SHP77 treated with DMSO at 0.1 percent for 48 hours (cell line): ENCODE data around the gene ACSM6.

Source experiments
- DNase-seq: peaks from one replicate; lab custom pipeline; 2025; lab: John Stamatoyannopoulos, UW

The ACSM6 gene

DNA sequence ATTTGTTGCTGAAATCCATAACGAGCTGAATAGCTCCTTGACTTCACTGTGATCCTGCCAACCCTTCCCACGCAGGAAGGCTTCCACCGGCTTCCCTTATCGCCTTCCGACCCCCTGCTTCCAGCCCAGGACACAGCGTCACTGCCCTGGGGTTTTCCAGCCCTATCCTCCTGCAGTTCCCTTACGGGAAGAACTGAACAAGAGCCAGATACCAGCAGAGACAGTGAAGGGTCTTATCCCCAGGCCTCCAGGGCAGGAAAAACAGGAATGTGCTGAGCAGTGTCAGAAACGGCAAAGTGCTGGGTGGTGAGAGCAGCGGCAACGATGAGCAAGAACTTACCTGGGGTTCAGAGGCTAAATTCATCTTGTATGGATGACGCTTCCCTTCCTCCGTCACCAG is 74.4 kb downstream of the ACSM6 start:
- DNase-seq = no peak

DNA sequence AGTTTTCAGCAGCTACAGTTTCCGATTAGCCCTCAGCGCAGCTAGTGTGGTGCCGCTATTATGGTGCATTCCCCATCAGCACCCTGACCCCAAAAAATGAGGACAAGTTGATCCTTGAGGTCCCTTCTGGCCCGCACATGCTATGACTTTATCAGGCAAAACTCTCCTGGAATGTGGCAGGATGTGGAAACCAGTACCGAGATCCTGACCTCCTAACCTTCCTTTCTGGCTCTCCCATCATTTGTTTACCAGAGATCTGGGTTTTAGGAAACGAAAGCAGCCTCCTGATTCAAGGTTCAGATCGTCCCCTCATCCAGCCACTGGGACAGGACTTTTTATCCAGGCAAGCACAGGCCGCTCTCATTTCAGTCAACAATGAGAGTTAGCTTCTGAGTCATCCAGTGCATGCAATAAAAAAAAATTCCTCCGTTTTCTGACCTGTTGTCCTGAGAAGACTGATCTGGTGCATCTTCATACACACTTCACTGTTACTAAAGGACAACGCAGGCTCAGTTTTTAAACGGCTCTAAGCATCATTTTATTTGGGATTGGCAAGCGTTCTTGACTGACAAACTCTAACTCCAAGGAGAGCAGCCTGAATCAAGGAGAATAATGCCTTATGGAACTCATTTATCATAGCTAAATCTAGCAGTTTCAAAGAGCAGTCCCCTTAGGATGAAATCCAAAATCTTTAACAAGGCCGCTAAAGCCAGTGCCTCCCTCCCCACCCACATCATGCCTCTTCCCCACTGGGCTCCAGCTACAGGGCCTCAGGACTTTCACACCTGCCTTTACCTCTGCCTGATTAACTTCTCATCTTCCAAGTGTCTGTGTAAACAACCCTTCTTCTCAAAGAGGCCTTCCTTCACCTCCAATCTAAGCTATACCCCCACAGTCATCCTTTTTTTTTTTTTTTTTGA is 79.6 kb downstream of the ACSM6 start:
- DNase-seq = no peak

DNA sequence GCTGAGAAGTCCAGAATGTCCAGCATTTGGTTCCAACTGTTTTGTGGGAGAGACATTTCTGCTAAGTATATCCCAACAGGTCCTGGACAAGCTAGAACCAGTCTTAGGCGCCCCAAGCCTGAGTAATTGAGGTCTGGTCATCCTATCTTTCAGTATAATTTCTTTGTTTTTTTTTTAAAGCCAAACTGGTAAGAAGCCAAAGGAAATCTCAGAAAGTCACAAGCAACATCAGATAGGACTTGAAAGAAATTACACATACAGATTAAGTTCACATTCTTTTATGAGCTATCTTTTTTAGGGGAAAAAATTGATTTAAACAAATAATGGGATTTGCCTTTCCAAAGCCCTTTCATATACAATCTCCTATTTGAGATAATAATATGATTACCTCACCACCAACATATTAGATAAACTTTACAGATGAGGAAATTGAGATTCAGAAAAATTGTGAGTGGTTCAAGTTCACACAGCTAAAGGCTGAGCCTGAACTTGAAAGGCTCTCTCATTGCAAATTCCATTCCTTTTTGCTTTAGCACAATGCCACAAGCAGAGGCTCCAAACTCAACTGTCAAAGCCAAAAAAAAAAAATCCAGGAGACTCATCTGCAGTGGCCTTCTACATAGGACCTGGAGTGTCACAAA is 81.8 kb downstream of the ACSM6 start:
- DNase-seq = no peak

DNA sequence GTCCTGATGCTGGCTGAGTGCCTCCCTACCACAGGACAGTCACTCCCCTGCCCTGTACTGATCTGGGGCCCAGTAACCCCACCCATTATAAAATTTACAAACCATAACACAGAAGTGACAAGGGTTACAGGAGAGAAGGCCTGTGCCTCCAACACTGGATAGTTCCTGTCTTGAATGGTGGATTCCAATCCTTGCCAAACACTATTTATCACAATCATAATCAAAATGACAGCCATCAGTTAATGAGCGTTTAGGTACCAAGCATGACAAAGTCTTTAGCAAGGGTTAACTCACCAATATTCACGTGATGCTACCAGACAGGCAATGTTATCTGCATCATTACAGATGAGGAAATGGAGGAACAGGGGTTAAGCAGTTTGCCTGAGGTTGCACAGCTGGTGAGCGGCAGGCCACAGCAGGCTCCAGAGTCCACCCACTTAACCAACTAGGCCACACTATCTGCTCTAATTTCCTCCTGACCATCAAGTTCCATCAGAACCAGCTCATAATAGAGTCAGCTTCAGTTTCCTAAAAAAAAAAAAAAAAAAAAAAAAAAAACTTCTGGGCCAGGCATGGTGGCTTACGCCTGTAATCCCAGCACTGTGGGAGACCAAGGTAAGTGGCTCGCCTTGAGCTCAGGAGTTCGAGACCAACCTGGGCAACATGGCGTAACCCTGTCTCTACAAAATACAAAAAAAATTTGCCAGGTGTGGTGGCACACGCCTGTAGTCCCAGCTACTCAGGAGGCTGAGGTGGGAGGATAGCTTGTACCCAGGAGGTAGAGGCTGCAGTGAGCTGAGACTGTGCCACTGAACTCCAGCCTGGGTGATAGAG is 82.5 kb downstream of the ACSM6 start:
- no peak for DNase-seq

DNA sequence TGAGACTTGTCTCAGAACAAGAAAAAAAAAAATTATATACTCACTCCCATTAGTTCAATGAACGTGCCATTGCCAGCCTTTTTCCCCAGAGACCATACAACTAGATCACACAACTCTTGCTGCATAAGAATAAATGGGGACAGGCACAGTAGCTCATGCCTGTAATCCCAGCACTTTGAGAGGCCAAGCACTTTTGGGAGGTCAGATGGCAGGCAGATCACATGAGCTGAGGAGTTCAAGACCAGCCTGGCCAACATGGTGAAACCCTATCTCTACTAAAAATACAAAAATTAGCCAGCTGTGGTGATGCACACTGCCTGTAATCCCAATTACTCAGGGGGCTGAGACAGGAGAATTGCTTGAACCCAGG is 83.1 kb downstream of the ACSM6 start:
- no peak for DNase-seq

DNA sequence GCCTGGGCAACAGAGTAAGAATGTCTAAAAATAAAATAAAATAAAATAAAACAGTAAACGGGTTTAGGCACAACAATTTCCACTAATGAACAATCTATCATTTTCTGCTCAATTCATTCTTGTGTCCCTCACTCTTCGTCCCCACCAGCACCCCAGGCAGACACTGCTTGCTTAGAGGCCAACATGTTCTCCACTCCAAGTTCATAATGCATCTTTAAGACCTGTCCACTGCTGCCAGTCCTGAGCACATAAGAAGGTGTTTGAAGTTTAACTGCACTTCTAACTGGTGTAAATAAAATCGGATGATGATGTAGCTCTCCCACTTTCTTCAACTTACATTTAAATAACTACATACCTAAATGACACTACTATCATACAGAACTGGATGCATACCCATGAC is 83.6 kb downstream of the ACSM6 start:
- no peak for DNase-seq
